GM19035 (cell line): ENCODE data around the gene TMEM106C.

Experiments
- ATAC-seq: cut with Tn5 transposase; IDR thresholded peaks from one replicate; pipeline ENCODE4 v1.9.1; 2021; ENCODE audit not compliant: unreplicated experiment

The TMEM106C gene

GRCh38 chr12:48013287-48013686 is 49.9 kb downstream of the TMEM106C start:
- no peak for ATAC-seq

DNA sequence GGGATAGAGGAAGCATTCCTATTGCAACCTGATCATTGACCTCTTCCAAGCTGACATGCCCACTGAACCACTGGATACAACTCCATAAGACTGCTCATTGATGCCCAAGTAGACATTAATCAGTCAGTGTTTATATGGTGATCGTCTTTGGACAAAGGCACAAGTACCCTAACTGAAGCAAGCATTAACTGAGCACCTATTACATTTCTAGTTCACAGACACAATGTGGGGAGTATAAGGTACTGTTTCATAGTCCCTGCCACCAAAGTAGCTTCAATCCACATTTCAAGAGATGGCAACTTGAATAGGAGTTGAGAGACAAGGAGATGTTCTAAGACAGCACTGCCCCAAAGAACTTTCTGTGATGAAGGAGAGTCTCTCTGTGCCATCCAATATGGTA is 51.7 kb downstream of the TMEM106C start:
- ATAC-seq: no peak

GRCh38 chr12:48015954-48016353 is 52.6 kb downstream of the TMEM106C start:
- ATAC-seq: no peak

DNA sequence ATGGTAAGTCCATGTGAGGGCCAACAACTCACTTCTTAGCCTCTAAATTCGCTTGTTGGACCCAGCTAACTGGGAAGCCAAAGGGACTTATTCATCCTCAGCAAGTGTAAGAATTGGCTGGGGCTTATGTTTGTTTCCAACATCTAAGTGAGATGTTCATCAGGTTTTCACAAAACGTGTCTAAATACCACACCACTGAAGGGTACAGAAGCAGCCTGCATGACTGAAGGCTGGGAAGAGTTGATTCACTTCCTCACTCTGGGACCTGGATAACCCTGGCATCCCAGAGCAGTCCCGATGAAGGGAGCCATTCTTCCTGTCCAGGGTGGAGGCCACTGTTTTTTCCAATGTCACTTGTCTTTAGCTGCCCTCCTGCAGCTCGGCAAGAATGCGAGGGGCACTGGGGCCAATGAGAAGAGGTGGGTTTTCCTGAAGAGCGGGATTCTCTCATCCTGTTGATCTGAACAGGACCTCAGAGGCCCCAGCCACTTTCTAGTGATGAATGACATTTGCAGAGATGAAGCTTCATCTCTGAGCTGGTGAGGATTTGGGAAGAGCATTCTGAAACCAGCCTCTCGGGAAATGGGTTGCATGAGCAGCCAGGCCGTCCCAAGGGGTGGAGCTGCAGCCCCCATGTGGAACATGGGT is 53.1 kb downstream of the TMEM106C start:
- no peak for ATAC-seq

- ATAC-seq: no peak
Observed at GRCh38 chr12:48017496-48017895, 54.1 kb downstream of the TMEM106C start.

DNA sequence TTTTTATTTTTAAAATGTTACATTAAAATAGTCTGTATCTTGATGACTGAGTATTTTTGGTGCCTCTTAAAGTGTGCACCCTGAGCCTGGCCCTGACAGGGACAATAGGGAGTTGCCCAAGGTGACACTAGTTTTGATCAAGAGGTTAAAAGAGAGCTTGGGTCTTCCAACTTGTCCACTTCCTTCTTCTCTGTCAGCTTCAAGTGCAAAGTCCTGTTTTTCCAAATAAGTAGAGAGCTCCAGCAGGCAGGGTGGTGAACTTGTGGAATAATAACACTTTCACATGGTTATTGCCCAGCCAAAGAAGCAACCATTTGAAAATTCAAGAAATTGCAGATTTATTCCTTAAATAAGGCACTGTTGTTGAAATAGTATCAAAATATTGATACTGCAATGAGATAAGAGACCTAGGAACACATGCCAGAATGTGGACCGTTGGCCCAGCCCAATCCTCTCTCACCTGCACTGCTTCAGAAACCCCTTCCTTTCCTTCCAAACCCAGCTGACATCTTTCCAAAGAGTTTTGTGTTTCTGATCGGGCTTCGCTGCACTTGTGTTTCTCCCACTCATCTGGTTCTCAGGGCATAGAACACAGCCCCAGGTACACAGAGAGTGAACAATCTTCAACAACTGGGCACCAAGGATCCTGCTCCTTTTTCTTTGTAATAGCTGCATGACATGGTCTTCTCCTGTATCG is 54.7 kb downstream of the TMEM106C start:
- ATAC-seq: no peak
